H54 (cell line): ENCODE data around the gene MS4A7.

Source experiments
- DNase-seq: peaks from one replicate; pipeline ENCODE4 v3.0.0; 2011; ENCODE audit warnings: low spot score, mixed read lengths; ENCODE audit not compliant: insufficient read length
- FAIRE-seq: peaks from 3 replicates; lab custom pipeline; 2011; peaks lifted over from hg19 to GRCh38; lab: Jason Lieb, UNC
- POLR2A ChIP-seq: IDR thresholded peaks from 2 replicates; pipeline ENCODE4 v1.6.1; 2011; ENCODE audit warnings: low read depth, mild to moderate bottlenecking, low read length

MS4A7 gene

GRCh38 chr11:60390419-60390818 lies 12.1 kb downstream of the MS4A7 start:
- FAIRE-seq, result no peak
- DNase-seq, result no peak
- TF ChIP-seq POLR2A, result no peak

GRCh38 chr11:60392361-60392760 lies 14.0 kb downstream of the MS4A7 start:
- no peak for DNase-seq
- no peak for TF ChIP-seq POLR2A
- no peak for FAIRE-seq

DNA sequence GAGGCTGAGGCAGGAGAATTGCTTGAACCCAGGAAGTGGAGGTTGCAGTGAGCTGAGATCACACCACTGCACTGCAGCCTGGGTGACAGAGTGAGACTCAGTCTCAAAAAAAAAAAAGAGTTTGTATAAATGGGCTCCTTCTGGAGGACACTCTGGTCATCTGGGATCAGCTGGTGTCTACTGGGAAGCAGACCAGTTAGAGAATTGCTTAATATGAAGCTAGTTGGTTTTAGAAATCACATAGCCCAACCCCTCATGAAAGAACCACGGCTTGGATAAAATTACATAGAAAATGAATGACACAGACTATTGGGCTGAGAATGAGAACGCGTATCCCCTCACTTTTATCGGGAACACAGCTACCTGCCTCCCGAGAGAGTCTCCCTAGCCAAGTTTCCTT lies 14.7 kb downstream of the MS4A7 start:
- FAIRE-seq (no peak), DNase-seq (no peak)
- no peak for TF ChIP-seq POLR2A

- TF ChIP-seq POLR2A, result no peak
- FAIRE-seq (no peak), DNase-seq (no peak)
These were observed 16.5 kb downstream of the MS4A7 start for GRCh38 chr11:60394666-60395380.

- no peak for TF ChIP-seq POLR2A
- no peak for DNase-seq
- FAIRE-seq, result no peak
These were observed 18.1 kb downstream of the MS4A7 start, which contains the start of gene MS4A14 for GRCh38 chr11:60396382-60396781. TSS of gene MS4A14 (plus strand) at chr11:60396459. CDS start at chr11:60396579, 120 bp downstream.

- no peak for DNase-seq
- no peak for TF ChIP-seq POLR2A
- no peak for FAIRE-seq
These were observed 18.5 kb downstream of the MS4A7 start for GRCh38 chr11:60396799-60397198.

GRCh38 chr11:60420015-60420414 lies 41.7 kb downstream of the MS4A7 start:
- no peak for DNase-seq
- no peak for FAIRE-seq
- no peak for TF ChIP-seq POLR2A

DNA sequence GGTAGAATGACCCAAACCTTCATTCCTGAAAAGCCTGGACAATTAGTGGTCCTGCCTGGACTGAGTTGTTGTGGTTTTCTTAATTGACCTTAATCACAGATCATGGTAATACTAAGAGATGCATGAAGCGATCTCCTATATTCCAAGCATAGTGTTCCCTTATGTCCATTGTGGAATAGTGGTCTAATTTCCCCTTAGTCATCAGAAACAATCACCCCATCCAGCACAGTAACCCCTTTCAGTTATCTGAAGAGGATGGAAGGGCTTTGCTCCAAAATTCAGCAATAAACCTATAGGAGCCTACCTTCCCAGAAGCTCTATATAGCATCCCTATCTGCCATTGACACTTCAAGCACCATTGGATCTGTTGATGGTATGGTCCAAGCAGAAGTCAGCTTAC lies 44.3 kb downstream of the MS4A7 start:
- FAIRE-seq (no peak), DNase-seq (no peak)
- TF ChIP-seq POLR2A, result no peak

DNA sequence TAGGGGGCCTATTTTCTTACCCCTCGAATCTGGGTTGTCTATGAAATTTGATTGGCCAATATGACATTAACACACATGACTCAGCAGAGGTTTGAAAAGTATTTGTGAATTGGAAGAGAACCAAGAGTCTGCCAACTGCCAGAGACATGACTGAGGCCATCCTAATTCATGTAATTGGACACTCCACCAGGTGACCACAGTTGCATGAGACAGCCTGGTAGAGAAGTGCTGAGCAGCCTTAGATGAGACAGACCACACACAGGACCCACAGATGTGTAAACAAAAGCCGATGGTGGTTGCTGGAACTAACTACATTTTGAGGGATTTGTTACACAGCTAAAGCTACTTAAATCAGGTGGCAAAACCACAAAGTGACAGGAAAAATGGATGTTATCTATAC lies 50.2 kb downstream of the MS4A7 start:
- no peak for DNase-seq
- TF ChIP-seq POLR2A, result no peak
- FAIRE-seq, result no peak

DNA sequence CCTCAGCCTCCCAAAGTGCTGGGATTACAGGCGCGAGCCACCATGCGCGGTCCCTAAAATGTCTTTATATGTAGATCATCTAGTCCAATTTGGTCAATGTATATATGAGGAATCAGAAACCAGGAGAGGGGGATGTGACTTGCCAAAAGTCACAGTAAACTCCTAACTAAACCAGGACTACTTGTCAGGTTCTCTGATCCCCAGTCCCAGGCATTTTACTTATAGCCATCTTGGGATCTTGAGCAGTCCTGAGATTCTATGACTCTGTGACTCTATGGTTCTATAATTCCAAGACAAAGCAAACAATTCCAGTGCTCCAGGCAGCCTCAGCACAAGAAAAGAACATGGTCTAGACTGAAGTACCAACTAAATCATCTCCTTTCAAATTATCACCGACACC lies 50.9 kb downstream of the MS4A7 start, which contains the start of gene MS4A5:
Gene MS4A5 (plus strand): TSS at position 301 of the 400 bp plus-strand sequence. CDS start 103 bp downstream, outside the sequence.
- TF ChIP-seq POLR2A, result no peak
- DNase-seq, result no peak
- no peak for FAIRE-seq

DNA sequence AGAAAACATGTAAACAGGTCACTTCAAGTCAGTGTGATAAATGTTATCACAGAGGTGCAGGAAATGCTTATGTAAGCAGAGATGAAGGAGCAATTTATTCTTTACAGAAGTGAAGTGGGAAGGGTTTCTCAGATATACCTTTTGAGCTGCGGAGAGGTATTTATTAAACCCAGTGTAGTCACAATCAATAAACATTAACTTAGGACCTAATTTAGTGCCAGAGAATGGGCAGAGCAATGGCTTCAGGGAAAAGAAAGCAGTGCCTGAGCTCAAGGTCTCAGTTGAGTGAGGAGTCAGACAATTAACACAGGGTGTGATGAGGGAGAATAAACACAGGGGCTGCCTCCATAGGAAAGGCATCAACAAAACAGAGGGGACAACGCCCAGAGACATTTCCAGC lies 52.9 kb downstream of the MS4A7 start:
- FAIRE-seq, result no peak
- TF ChIP-seq POLR2A, result no peak
- no peak for DNase-seq

DNA sequence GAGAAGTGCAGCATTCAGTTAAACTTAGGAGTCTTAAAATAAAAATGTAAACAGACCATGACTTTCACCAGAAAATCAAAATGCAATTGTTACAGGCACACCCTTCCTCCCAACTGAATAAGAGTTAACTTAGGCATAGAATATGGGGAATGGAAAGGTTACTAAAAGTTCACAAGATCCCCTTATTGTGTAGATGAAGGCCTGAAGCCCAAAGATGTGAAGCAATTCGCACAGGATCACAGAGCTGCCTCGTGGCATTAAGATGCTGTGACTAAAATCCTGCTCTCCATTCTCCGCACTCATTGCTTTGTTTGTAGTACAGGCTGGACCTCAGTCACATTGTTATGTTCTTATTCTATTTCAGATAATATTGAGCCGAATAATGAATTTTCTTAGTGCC lies 55.1 kb downstream of the MS4A7 start:
- no peak for FAIRE-seq
- no peak for TF ChIP-seq POLR2A
- no peak for DNase-seq
